ENCODE data around the gene OR10V1. TPM values are rescaled to one million over a fixed set of nuclear protein-coding genes. Genes with fewer than 3 reads are reported as not detected.

Gene OR10V1
- total RNA-seq, 6 experiments from 2014 or later: not detected

DNA sequence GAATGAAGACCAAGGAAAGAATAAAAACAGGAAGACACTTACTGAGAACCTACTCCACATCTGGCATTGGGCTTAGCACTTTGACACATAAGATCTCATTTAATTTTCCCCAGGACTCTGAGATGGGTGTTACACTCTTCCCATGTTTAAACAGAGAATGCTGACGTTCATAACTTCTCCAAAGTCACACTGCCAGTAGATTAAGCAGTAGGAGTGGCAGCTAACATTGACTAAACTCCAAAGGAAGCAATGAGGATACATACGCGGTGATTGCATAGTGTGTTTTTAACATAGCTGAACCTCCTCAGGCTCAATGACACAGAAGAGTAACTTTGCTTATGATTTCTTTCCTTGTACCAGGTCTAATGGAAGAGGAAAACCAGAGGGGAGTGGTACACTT, 14.5 kb upstream of the OR10V1 start:
- Mint-ChIP-seq H3K9me3 (no peaks in the 10 kb centered on the region), H3K4me1 (ENCODE audit: low read depth) (peaks cover 29% of the 10 kb centered on the region), H3K4me3 (no peak overlapping the region), H3K36me3 (ENCODE audit: low read depth) (no peaks in the 10 kb centered on the region), H3K27ac (no peak overlapping the region), H3K27me3 (ENCODE audit: insufficient read depth) (no peaks in the 10 kb centered on the region)
- DNase-seq: no peak
- TF ChIP-seq CTCF (IDR thresholded peaks at IDR 0.05): no peak

DNA sequence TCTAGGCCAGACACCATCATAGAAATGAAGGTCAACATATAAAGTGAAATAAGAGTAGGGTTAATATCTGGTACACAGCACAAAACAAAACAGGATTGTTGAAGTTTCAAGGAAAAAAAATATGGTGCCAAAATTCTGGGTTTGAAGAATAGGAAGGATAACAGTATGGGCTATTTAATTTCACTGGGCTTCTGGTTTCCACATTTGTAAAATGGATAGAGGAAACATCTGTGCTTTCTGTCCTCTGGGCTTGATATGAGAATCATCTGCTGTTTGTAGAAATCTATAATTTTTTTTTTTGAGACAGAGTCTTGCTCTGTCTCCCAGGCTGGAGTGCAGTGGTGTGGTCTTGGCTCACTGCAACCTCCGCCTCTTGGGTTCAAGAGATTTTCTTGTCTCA, 13.8 kb upstream of the OR10V1 start:
- no peak overlapping the region for H3K27ac Mint-ChIP-seq
- TF ChIP-seq CTCF (IDR thresholded peaks at IDR 0.05): no peak
- H3K4me3 Mint-ChIP-seq: no peak overlapping the region
- no peaks in the 10 kb centered on the region for H3K9me3 Mint-ChIP-seq
- no peaks in the 10 kb centered on the region for H3K27me3 Mint-ChIP-seq (ENCODE audit: insufficient read depth)
- no peak for DNase-seq
- H3K36me3 Mint-ChIP-seq (ENCODE audit: low read depth): no peaks in the 10 kb centered on the region
- H3K4me1 Mint-ChIP-seq (ENCODE audit: low read depth): peaks cover 29% of the 10 kb centered on the region

DNA sequence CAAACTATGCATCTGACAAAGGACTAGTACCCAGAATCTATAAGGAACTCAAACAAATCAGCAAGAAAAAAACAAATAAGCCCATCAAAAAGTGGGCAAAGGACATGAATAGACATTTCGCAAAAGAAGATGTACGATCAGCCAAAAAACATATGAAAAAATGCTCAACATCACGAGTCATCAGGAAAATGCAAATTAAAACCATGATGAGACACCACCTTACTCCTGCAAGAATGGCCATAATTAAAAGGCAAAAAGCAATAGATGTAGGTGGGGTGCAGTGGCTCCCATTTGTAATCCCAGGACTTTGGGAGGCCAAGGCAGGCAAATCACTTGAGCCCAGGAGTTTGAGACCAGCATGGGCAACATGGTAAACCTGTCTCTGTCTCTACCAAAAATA, 10.4 kb upstream of the OR10V1 start:
- Mint-ChIP-seq H3K9me3 (no peaks in the 10 kb centered on the region), H3K36me3 (ENCODE audit: low read depth) (no peaks in the 10 kb centered on the region), H3K4me1 (ENCODE audit: low read depth) (peaks cover 26% of the 10 kb centered on the region), H3K4me3 (no peak overlapping the region), H3K27me3 (ENCODE audit: insufficient read depth) (peaks cover 4% of the 10 kb centered on the region; the same call in 1 of the 2 replicates), H3K27ac (no peak overlapping the region)
- TF ChIP-seq CTCF (IDR thresholded peaks at IDR 0.05): no peak
- no peak for DNase-seq

GRCh38 chr11:59719556-59719955, 5.9 kb upstream of the OR10V1 start:
- no peak for TF ChIP-seq CTCF (IDR thresholded peaks at IDR 0.05)
- H3K27me3 Mint-ChIP-seq (ENCODE audit: insufficient read depth): peaks cover 5% of the 10 kb centered on the region; the same call in 1 of the 2 replicates
- peaks cover 12% of the 10 kb centered on the region for H3K4me1 Mint-ChIP-seq (ENCODE audit: low read depth)
- H3K9me3 Mint-ChIP-seq: no peaks in the 10 kb centered on the region
- H3K27ac Mint-ChIP-seq: no peak overlapping the region
- no peak for DNase-seq
- no peaks in the 10 kb centered on the region for H3K36me3 Mint-ChIP-seq (ENCODE audit: low read depth)
- no peak overlapping the region for H3K4me3 Mint-ChIP-seq

DNA sequence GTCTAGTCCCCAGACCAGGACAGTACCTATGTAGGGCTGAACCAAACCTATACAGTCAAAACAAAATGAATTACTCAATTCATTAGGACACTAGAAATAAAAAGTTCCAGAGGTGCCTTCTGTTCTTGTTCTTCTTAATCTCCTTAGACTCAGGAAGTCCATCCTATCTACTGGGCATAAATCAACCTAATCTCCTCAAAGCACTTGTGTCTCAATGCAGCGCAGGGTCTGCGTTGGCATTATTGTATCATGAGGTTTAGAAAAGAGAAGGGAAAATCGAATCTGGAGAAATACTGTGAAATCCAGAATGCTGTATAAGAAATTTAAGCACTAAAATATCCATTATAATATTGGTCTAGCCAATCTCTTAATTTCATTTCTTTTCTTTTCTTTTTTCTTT, 2.4 kb upstream of the OR10V1 start:
- H3K4me1 Mint-ChIP-seq (ENCODE audit: low read depth): peaks cover 3% of the 10 kb centered on the region
- no peak for DNase-seq
- no peak overlapping the region for H3K27ac Mint-ChIP-seq
- no peak for TF ChIP-seq CTCF (IDR thresholded peaks at IDR 0.05)
- H3K36me3 Mint-ChIP-seq (ENCODE audit: low read depth): peaks cover 7% of the 10 kb centered on the region; the same call in 1 of the 2 replicates
- H3K9me3 Mint-ChIP-seq: no peaks in the 10 kb centered on the region
- H3K27me3 Mint-ChIP-seq (ENCODE audit: insufficient read depth): peaks cover 1% of the 10 kb centered on the region; the same call in 1 of the 2 replicates
- no peak overlapping the region for H3K4me3 Mint-ChIP-seq
